GM19452 (cell line): Measurements from ENCODE around the gene GBP2.
A peak's percentile ranks its signal among the peaks of the same experiment; 100 is the strongest.

Experiments used
- ATAC-seq: cut with Tn5 transposase; IDR thresholded peaks from one replicate; pipeline ENCODE4 v1.9.1; 2021; ENCODE audit not compliant: unreplicated experiment

The GBP2 gene

DNA sequence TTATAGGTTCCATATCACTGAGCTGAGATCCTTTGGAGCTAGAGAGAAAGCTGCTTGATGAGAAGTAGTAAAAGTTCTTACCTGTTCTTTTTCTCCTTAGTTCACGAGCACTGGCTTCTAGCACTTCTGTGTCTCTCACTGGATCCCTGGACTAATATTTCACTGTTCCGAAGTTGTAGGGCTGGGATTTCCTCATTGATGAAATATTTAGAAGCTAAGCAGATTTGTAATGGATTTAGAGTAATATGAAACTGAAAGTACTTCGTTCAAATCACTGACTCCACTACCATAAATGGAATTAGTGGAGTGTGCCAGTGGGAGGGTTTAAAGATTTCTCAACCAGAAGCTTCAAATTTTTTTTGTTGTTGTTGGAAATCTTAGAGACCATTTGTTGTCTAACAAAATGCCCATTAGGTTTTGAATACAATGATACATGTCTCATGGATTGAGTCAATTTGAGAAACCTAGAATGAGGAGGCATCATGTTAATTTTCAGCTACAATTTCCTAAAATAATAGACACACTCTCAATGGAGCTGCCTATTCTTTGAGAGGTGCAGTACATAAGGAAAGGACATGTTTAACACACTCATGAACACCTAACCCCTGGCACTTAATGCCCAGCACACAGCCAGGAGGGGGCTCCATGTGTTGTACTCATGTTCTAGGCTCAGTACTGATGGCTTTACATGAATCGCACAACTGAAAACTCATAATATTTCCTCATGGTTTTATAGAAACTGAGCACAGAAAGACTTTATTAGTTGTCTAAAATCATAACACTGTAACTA is 60.6 kb downstream of the GBP2 start, which contains the start of gene GBP1:
GBP1 (minus strand) TSS at position 130 of the 790 bp plus-strand sequence. CDS start 1,974 bp downstream, outside the sequence.
- ATAC-seq: peak; percentile 67

DNA sequence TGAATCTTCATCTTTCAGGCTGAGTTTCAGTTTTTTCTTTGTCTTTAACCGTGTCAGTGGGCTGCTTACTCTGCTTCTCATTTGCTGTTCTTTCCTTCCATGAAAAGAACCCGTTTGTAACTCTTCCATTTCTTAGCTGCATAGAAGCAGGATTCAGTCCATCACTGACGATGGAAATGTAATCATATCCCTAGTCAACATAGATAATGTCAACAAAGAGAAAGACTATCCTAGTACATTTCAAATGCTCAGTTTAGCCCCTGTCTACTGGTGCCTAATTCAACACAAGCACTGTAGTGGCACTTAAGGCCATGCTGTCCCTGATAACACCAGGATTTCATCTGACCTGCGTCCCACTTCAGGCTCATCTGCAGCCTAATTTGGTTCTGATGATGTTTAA is 61.3 kb downstream of the GBP2 start:
- ATAC-seq: peak; percentile 40

DNA sequence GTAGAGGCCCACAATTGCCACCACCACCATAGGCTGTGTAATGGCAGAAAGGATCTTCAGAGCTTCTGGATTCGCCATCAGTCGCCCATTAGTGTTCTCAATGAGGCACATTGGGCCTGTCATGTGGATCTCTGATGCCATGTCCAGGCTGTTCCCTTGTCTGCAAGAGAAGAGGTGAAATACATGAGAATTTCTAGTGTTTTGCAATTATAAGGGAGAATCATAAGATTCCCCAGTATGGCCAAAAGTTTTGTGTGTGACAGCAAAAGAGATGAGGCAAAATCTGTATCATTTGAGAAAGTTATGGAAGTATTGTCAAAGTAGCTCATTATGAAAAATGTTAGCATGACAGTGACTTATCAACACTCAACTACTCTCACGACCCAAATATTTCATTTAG is 62.8 kb downstream of the GBP2 start:
- ATAC-seq: no peak

- ATAC-seq: no peak
Observed at GRCh38 chr1:89060091-89060490, 65.8 kb downstream of the GBP2 start.
